ENCODE data around the gene CYGB.

The CYGB gene

DNA sequence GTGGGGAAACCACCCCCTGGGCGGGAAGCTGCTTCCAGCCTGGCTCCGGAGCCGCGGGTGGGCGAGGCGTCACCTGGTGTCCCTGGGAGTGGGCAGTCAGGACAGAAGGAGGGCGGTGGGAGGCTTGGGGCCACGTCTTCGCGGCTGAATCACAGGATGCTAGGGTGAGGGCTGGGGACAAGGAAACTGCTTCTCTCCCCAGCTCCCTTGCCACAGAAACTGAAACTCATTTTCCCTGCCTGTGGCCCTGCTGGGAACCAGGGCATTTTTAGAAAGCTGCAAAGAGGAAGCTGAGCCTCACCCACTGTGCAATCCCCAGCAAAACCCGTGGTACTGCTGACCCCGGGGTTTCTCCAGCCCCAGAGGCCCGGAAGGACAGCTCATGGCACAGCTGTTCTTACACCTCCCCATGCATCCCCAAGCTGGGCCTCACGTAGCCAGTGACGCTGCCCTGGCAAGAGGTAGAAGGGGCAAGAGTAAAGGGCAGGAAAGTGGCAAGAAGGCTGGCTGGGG is 44.5 kb downstream of the CYGB start:
- no peak overlapping the region for H3K4me3 ChIP-seq (ENCODE audit: low read depth, low read length)
- TF ChIP-seq, protein P1, sequence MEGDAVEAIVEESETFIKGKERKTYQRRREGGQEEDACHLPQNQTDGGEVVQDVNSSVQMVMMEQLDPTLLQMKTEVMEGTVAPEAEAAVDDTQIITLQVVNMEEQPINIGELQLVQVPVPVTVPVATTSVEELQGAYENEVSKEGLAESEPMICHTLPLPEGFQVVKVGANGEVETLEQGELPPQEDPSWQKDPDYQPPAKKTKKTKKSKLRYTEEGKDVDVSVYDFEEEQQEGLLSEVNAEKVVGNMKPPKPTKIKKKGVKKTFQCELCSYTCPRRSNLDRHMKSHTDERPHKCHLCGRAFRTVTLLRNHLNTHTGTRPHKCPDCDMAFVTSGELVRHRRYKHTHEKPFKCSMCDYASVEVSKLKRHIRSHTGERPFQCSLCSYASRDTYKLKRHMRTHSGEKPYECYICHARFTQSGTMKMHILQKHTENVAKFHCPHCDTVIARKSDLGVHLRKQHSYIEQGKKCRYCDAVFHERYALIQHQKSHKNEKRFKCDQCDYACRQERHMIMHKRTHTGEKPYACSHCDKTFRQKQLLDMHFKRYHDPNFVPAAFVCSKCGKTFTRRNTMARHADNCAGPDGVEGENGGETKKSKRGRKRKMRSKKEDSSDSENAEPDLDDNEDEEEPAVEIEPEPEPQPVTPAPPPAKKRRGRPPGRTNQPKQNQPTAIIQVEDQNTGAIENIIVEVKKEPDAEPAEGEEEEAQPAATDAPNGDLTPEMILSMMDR (IDR thresholded peaks at IDR 0.05; ENCODE audit: low read depth, low read length) = no peak

DNA sequence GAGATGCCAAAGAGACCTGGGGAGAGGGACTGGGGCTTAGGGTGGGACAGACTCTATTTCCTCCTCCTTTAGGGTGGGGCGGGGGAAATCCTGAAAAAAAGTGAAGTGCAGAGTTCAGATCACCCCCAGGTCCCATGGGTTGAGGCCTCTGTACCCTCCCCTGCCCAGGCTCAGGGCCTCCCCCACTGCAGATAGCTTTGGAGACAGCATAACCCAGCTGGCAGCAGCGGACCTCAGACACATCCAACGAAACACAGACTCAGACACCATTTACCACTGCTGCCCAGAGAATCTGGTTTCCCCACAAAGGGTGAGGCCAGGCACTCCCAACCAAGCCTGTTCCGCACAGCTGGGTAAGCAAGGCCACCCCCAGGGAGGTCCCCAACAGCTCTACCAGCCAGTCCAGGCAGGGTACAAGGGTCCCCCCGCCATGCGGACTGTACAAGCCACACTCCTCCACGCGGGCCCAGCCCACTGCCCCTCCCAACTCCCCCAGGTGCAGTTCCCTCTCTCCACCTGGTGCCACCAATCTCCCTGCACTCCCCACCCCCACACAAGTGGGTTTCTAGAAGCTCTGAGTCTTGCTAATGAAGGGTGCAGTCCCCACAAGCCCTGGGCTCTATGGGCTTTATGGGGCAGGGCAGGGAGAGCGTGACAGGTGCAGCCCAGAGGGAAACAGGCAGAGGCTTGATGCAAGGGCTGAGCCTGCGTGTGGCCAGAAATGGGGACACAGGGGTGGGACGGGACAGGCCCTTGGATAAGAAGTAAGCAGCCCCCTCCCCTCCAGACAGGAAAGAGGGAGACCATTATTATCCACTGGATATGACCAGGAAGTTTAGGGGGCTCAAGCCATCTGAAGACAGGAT is 45.2 kb downstream of the CYGB start:
- DNase-seq (ENCODE audit: low read depth, low spot score) = no peak
- in situ Hi-C loops (cut with HindIII; ENCODE audit: low sequenced_read_pairs) = no loop called here
- H3K4me3 ChIP-seq (ENCODE audit: low read depth, low read length) = no peak overlapping the region
- TF ChIP-seq, protein P1 (IDR thresholded peaks at IDR 0.05; ENCODE audit: low read depth, low read length) = no peak

More for the DNA sequence above, 44.5 kb downstream of the CYGB start:
- DNase-seq (ENCODE audit: low read depth, low spot score) = peak; percentile 87
- in situ Hi-C loops (cut with HindIII; ENCODE audit: low sequenced_read_pairs) = no loop called here

DNA sequence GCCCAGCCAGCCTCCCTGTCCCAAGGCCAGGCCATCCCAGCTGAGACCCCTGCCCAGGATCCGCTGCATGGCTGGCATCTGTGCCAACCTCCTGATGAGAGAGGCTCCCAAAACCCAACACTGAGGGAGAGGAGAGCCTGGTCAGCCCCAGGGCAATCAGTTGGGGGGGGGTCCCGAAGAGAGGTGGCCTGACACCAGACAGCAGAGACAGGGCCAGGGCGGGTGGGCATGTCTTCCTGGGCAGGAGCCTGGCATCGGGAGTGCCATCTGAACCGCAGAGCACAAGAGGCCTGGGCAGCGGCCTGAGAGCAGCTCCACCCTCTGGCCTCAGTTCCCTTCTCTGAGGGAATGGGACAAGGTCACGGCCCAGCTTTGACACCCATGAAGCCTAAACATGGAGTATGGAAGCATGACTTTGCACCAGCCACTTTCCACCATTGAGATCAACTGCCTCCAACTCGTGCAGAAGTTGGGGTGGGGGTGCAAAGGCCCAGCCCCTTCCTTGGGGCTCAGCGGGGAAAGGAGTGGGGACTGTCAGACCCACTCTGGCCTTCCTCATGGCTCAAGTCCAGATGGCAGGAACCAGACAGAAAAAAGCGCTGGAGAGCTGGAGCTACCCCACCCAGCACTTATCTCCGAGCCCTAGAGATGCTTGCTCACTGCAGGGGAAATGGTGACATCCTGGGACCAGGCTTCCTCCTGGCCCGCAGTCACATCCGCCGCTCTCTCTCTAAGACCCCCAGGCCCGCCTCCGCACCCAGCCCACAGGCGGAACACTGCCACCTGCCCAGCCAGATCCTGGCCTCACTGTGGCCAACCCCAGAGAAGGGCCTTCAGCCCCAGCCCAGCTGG is 46.0 kb downstream of the CYGB start:
- in situ Hi-C loops (cut with HindIII; ENCODE audit: low sequenced_read_pairs) = no loop called here
- H3K4me3 ChIP-seq (ENCODE audit: low read depth, low read length) = no peak overlapping the region
- no peak for DNase-seq (ENCODE audit: low read depth, low spot score)
- TF ChIP-seq, protein P1 (IDR thresholded peaks at IDR 0.05; ENCODE audit: low read depth, low read length) = no peak

DNA sequence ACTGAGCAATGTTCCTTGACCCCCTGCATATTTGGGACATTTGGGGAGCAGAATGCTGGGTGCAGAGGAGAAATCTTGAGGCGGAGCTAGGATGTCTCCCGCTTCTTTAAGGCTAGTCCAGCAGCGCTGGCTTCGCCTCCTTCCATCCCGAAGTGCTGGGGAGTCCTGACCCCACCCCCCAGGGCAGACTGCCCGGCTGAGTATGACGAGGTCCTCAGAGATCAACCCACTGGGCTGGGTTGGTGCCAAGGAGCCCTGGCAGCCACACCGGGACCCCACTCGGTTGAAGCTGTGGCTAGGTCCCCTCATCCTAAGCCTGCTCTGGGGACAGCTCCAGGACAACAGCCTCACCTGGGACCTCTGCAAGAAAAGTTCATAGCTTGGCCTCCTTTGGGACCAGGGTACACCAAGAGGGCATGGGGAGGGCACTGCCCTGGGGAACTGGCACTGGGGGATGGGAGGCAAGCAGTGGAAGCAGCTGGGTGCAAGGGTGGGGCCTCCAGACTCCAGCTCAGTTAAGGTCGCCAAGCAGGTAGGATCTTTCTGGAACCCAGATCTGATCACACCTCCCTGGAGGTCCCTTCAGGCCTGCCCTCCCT is 47.3 kb downstream of the CYGB start:
- DNase-seq (ENCODE audit: low read depth, low spot score) = no peak
- TF ChIP-seq, protein P1 (IDR thresholded peaks at IDR 0.05; ENCODE audit: low read depth, low read length) = no peak
- in situ Hi-C loops (cut with HindIII; ENCODE audit: low sequenced_read_pairs) = no loop called here
- no peak overlapping the region for H3K4me3 ChIP-seq (ENCODE audit: low read depth, low read length)

DNA sequence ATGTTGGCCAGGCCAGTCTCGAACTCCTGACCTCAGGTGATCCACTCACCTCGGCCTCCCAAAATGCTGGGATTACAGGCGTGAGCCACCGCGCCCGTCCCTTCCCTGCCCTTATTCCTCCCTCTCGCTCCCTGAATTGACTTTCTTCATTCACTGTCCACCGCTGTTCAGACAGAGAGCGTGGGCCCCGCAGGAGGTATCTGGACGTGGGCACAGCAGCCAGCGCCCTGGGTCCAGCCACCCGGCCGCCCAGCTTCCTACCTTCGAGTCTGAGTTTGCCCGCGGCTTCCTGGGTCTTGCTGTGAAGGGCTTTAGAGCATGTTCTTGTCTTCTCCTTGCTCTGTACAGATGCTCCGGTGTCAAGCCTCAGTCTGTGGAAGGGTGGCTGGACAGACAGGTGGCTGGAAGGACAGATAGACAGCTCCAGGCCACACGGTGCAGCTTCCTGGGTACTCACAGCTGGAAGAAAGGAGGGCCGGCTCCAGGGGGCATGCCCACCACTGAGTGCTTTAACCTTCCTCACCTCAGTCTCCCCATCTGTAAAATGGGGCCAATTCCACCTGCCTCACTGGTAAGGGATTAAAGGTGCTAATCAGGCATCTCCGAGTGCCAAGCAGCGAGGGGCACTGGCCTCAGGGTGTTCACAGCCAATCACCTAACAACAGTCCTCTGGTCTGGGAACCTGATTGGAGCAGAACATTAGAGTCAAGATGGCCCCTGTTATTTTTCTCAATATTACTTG is 49.9 kb downstream of the CYGB start:
- no peak overlapping the region for H3K4me3 ChIP-seq (ENCODE audit: low read depth, low read length)
- TF ChIP-seq, protein P1 (IDR thresholded peaks at IDR 0.05; ENCODE audit: low read depth, low read length) = no peak
- DNase-seq (ENCODE audit: low read depth, low spot score) = no peak
- in situ Hi-C loops (cut with HindIII; ENCODE audit: low sequenced_read_pairs) = no loop called here

All from astrocyte of the spinal cord (primary cell).